DOHH2 (cell line): ENCODE data around the gene ANGPTL3.

Experiments
- EZH2phosphoT487 ChIP-seq: fragments of 200-600 bp; sonication (generic); IDR thresholded peaks from 2 replicates; pipeline ENCODE4 v1.6.1; 2017; ENCODE audit warnings: borderline replicate concordance, mild to moderate bottlenecking, antibody characterized with exemption, low read length, moderate library complexity, mixed read lengths
- TF ChIP-seq, protein P1 (sequence below): fragments of 200-600 bp; sonication (generic); IDR thresholded peaks from one replicate; pipeline ENCODE4 v1.5.1; 2014; ENCODE audit warnings: antibody characterized with exemption, mild to moderate bottlenecking, low read depth, low read length; ENCODE audit not compliant: poor library complexity, severe bottlenecking

DNA sequence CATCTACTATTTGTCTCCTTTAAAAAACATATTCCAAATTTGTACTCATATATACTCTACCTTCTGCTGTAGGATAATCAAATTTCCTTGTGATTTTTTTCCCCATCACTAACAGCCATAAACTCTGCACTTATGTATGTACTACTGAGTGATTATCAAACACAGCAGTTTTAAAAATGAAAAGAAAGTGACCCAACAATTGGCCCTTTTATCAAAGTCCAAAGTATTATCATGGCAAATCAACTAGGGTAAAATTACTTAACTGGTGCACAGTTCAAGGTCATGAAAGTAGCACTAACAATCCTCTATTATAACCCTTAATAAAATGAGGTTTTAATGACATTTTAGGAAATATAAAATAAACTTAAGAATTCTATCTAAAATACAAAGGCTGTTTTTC, 11.6 kb downstream of the ANGPTL3 start:
- TF ChIP-seq, protein P1, sequence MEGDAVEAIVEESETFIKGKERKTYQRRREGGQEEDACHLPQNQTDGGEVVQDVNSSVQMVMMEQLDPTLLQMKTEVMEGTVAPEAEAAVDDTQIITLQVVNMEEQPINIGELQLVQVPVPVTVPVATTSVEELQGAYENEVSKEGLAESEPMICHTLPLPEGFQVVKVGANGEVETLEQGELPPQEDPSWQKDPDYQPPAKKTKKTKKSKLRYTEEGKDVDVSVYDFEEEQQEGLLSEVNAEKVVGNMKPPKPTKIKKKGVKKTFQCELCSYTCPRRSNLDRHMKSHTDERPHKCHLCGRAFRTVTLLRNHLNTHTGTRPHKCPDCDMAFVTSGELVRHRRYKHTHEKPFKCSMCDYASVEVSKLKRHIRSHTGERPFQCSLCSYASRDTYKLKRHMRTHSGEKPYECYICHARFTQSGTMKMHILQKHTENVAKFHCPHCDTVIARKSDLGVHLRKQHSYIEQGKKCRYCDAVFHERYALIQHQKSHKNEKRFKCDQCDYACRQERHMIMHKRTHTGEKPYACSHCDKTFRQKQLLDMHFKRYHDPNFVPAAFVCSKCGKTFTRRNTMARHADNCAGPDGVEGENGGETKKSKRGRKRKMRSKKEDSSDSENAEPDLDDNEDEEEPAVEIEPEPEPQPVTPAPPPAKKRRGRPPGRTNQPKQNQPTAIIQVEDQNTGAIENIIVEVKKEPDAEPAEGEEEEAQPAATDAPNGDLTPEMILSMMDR, result no peak
- TF ChIP-seq EZH2phosphoT487, result no peak
